Parathyroid adenoma (tissue), 2 donors: ENCODE measurements around the gene SLC25A11.
"Not testable (repeated sequence)": the region's sequence is repeated elsewhere in the genome, so short reads cannot be mapped to it uniquely, and the experiment has no call there.

Experiments used
- H2AFZ ChIP-seq: fragments of 300-600 bp; sonication (generic); one replicate; pipeline ENCODE4 v1.7.0; 2017; ENCODE audit warnings: antibody characterized with exemption, mild to moderate bottlenecking
- H3K27ac ChIP-seq: fragments of 300-600 bp; sonication (generic); one replicate; pipeline ENCODE4 v1.7.0; 2017
- H3K27me3 ChIP-seq: fragments of 300-600 bp; sonication (generic); one replicate; pipeline ENCODE4 v1.7.0; 2017; ENCODE audit warnings: low read length; ENCODE audit not compliant: control insufficient read depth, insufficient read depth
- H3K36me3 ChIP-seq: fragments of 300-600 bp; sonication (generic); one replicate; pipeline ENCODE4 v1.7.0; 2017; ENCODE audit warnings: low read length; ENCODE audit not compliant: control insufficient read depth, insufficient read depth
- H3K4me1 ChIP-seq: fragments of 300-600 bp; sonication (generic); one replicate; pipeline ENCODE4 v1.7.0; 2017; ENCODE audit warnings: control low read depth
- H3K4me2 ChIP-seq: fragments of 300-600 bp; sonication (generic); one replicate; pipeline ENCODE4 v1.7.0; 2017; ENCODE audit warnings: low read length
- H3K4me3 ChIP-seq: fragments of 300-600 bp; sonication (generic); one replicate; pipeline ENCODE4 v1.7.0; 2017; ENCODE audit warnings: low read depth, low read length
- H3K79me2 ChIP-seq: fragments of 300-600 bp; sonication (generic); one replicate; pipeline ENCODE4 v1.7.0; 2017; ENCODE audit warnings: control low read depth
- H3K9ac ChIP-seq: fragments of 300-600 bp; sonication (generic); one replicate; pipeline ENCODE4 v1.7.0; 2017; ENCODE audit warnings: mild to moderate bottlenecking
- H3K9me3 ChIP-seq: fragments of 300-600 bp; sonication (generic); one replicate; pipeline ENCODE4 v1.7.0; 2017; ENCODE audit warnings: low read length; ENCODE audit not compliant: control insufficient read depth
- TF ChIP-seq, protein P1 (sequence below): fragments of 300-600 bp; sonication (generic); IDR thresholded peaks from one replicate; pipeline ENCODE4 v1.7.0; 2017; ENCODE audit warnings: antibody characterized with exemption, mild to moderate bottlenecking
- donor health status: primary hyperparathyroidism.

Gene SLC25A11

DNA sequence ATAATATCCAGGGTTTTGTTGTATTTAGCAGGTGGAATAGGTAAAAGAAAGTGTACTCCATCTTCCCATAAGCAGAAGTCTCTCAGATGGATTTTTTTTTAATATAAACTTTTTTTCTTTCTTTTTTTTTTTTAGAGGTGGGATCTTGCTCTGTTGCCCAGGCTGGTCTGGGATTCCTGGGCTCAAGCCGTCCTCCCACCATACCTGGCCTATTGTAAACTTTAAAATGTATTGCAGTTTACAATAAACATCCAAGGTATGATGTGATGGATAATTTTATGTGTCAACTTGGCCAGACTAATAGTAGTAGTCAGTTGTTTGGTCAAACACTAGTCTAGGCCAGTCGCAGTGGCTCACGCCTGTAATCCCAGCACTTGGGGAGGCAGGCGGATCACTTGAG is 18.5 kb downstream of the SLC25A11 start:
- no peaks in the 10 kb centered on the region for H3K9me3 ChIP-seq
- H3K4me1 ChIP-seq = no peaks in the 10 kb centered on the region
- TF ChIP-seq, protein P1, sequence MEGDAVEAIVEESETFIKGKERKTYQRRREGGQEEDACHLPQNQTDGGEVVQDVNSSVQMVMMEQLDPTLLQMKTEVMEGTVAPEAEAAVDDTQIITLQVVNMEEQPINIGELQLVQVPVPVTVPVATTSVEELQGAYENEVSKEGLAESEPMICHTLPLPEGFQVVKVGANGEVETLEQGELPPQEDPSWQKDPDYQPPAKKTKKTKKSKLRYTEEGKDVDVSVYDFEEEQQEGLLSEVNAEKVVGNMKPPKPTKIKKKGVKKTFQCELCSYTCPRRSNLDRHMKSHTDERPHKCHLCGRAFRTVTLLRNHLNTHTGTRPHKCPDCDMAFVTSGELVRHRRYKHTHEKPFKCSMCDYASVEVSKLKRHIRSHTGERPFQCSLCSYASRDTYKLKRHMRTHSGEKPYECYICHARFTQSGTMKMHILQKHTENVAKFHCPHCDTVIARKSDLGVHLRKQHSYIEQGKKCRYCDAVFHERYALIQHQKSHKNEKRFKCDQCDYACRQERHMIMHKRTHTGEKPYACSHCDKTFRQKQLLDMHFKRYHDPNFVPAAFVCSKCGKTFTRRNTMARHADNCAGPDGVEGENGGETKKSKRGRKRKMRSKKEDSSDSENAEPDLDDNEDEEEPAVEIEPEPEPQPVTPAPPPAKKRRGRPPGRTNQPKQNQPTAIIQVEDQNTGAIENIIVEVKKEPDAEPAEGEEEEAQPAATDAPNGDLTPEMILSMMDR = no peak
- H3K27ac ChIP-seq = no peak overlapping the region
- no peaks in the 10 kb centered on the region for H3K27me3 ChIP-seq
- no peak overlapping the region for H2AFZ ChIP-seq
- no peaks in the 10 kb centered on the region for H3K79me2 ChIP-seq
- H3K4me2 ChIP-seq = no peak overlapping the region
- no peaks in the 10 kb centered on the region for H3K36me3 ChIP-seq
- no peak overlapping the region for H3K9ac ChIP-seq
- H3K4me3 ChIP-seq = no peak overlapping the region

GRCh38 chr17:4920351-4921048 is 19.3 kb downstream of the SLC25A11 start:
- Histone ChIP-seq H3K9ac (no peak overlapping the region), H3K4me3 (no peak overlapping the region), H3K27ac (no peak overlapping the region), H3K79me2 (no peaks in the 10 kb centered on the region), H3K27me3 (no peaks in the 10 kb centered on the region), H3K36me3 (no peaks in the 10 kb centered on the region), H3K9me3 (no peaks in the 10 kb centered on the region), H3K4me1 (no peaks in the 10 kb centered on the region), H2AFZ (no peak overlapping the region), H3K4me2 (no peak overlapping the region)
- TF ChIP-seq, protein P1 = no peak

GRCh38 chr17:4919511-4920047 is 20.3 kb downstream of the SLC25A11 start:
- Histone ChIP-seq H3K9me3 (no peaks in the 10 kb centered on the region), H3K4me3 (no peak overlapping the region), H3K79me2 (no peaks in the 10 kb centered on the region), H3K9ac (no peak overlapping the region), H3K27ac (no peak overlapping the region), H2AFZ (no peak overlapping the region), H3K27me3 (no peaks in the 10 kb centered on the region), H3K36me3 (no peaks in the 10 kb centered on the region), H3K4me2 (no peak overlapping the region), H3K4me1 (no peaks in the 10 kb centered on the region)
- TF ChIP-seq, protein P1 = no peak

DNA sequence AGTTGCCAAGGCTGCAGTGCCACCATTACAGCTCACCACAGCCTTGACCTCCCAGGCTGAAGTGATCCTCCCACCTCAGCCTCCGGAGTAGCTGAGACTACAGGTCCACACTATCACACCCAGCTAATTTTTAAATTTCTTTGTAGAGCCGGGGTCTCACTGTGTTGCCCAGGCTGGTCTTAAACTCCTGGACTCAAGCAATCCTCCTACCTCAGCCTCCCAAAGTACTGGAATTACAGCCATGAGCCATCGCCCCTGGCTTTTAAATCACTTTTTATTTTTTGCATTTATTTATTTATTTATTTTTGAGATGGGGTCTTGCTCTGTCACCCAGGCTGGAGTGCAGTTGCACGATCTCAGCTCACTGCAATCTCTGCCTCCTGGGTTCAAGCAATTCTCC is 25.3 kb downstream of the SLC25A11 start:
- H3K79me2 ChIP-seq, H3K9ac ChIP-seq, H3K9me3 ChIP-seq, H3K27ac ChIP-seq, H3K27me3 ChIP-seq, H3K4me2 ChIP-seq, H3K4me3 ChIP-seq, H3K36me3 ChIP-seq, H3K4me1 ChIP-seq, H2AFZ ChIP-seq: not testable (repeated sequence)

DNA sequence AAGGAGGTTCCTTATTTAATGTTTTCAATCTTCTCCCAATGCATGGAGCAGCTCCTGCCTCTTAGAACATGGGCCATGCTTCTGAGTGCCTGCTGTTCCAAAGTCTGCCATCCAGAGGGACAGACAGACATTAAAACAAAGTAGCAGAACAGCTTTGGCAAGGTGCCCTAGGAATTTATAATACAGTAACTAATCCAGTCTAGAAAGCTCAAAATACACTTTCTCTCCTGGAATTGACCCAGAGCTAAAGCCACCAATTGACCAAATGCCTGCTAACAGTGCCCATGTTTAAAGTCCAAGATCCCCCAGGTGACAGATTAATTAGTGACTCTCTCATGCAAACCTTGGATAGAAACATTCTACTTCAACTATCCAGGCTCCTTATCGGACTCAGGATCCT is 25.9 kb downstream of the SLC25A11 start:
- H3K9me3 ChIP-seq = no peaks in the 10 kb centered on the region
- H3K27me3 ChIP-seq = no peaks in the 10 kb centered on the region
- TF ChIP-seq, protein P1 = no peak
- no peak overlapping the region for H3K4me3 ChIP-seq
- no peak overlapping the region for H3K9ac ChIP-seq
- peaks cover 5% of the 10 kb centered on the region for H3K4me1 ChIP-seq
- no peak overlapping the region for H2AFZ ChIP-seq
- no peaks in the 10 kb centered on the region for H3K36me3 ChIP-seq
- H3K79me2 ChIP-seq = no peaks in the 10 kb centered on the region
- no peak overlapping the region for H3K27ac ChIP-seq
- H3K4me2 ChIP-seq = no peak overlapping the region
